Esophagus muscularis mucosa (tissue), 4 donors: ENCODE measurements around the gene GIGYF1. TPM values are rescaled to one million over a fixed set of nuclear protein-coding genes. Genes with fewer than 3 reads are reported as not detected.
"Not testable (repeated sequence)": the region's sequence is repeated elsewhere in the genome, so short reads cannot be mapped to it uniquely, and the experiment has no call there.

Experiments
- DNase-seq: peaks from one replicate; pipeline ENCODE4 v3.0.0-alpha.2; 2017; ENCODE audit errors: extremely low spot score
- H3K27ac ChIP-seq, 4 donors: fragments of 200-600 bp; sonication (generic); replicated peaks in 1 of 4; 1 replicate in 3 of 4; 2 replicates in 1 of 4; pipeline ENCODE4 v1.5.1; 2016 to 2019; ENCODE audit warnings: mild to moderate bottlenecking in 1 of 4
- H3K27me3 ChIP-seq, 4 donors: fragments of 200-600 bp; sonication (generic); one replicate each; pipeline versions ENCODE4 v1.5.1 to v1.6.0; 2016 to 2019
- H3K36me3 ChIP-seq, 4 donors: fragments of 200-600 bp; sonication (generic); one replicate each; pipeline ENCODE4 v1.5.1; 2016 to 2019
- H3K4me1 ChIP-seq, 4 donors: fragments of 200-600 bp; sonication (generic); one replicate each; pipeline ENCODE4 v1.5.1; 2016 to 2019
- H3K4me3 ChIP-seq, 4 donors: fragments of 200-600 bp; sonication (generic); 1 replicate in 2 of 4; 2 replicates in 2 of 4; pipeline ENCODE4 v1.5.1; 2016 to 2019; ENCODE audit warnings: mild to moderate bottlenecking in 4 of 4, moderate library complexity in 1 of 4
- H3K9me3 ChIP-seq, 4 donors: fragments of 200-600 bp; sonication (generic); 1 replicate in 3 of 4; 2 replicates in 1 of 4; pipeline ENCODE4 v1.5.1; 2016 to 2019
- CTCF ChIP-seq, 3 experiments: fragments of 200-600 bp in 2 of 3; fragments of 450-650 bp in 1 of 3; sonication (generic) in 2 of 3; IDR thresholded peaks; one replicate each; pipeline ENCODE4 v1.5.1; 2017 to 2019; ENCODE audit warnings: antibody characterized with exemption in 3 of 3, mild to moderate bottlenecking in 2 of 3, moderate library complexity in 1 of 3
- EP300 ChIP-seq: sonication (generic); formaldehyde crosslinking; IDR thresholded peaks from one replicate; pipeline ENCODE4 v1.6.1; 2017; ENCODE audit warnings: antibody characterized with exemption
- POLR2A ChIP-seq: fragments of 450-650 bp; IDR thresholded peaks from one replicate; pipeline ENCODE4 v1.6.1; 2017; ENCODE audit warnings: antibody characterized with exemption, moderate library complexity, mild to moderate bottlenecking, low read depth
- POLR2AphosphoS5 ChIP-seq, 2 donors: sonication (generic); formaldehyde crosslinking; IDR thresholded peaks; one replicate each; pipeline ENCODE4 v1.6.1; 2017; ENCODE audit warnings: antibody characterized with exemption in 2 of 2
- WGBS: methylation state at CpG from one replicate; pipeline ENCODE4 v1.1.5; 2018; 5-methylcytosine and 5-hydroxymethylcytosine counted together
- intact Hi-C: fragments of 100-400 bp; cut with DNase I; formaldehyde crosslinking; loops from one replicate; pipeline ENCODE4 v1.15.1; 2023
- total RNA-seq, 4 donors: library from RNA; depleted of rRNA; stranded (reverse); fragments of >200 nt; gene quantifications; one replicate each; pipeline versions ENCODE4 v1.1.0 to v1.2.1, GENCODE V29; 2016

GIGYF1 gene
- total RNA-seq, 4 donors from 2014 or later: 19.5 to 33.5 (median 30.9) TPM

GRCh38 chr7:100673942-100674410, 20.1 kb downstream of the GIGYF1 start:
- no peaks in the 10 kb centered on the region for H3K9me3 ChIP-seq
- no peak for DNase-seq
- no peaks in the 10 kb centered on the region for H3K27me3 ChIP-seq
- peak overlapping the region; percentile 88 to 96 (median 96) for H3K4me3 ChIP-seq
- peaks cover 26 to 27% (median 26%) of the 10 kb centered on the region in 4 donors for H3K36me3 ChIP-seq
- peaks cover 17 to 44% (median 39%) of the 10 kb centered on the region in 4 donors for H3K4me1 ChIP-seq
- WGBS: under 1% methylated on average over 24 of the region's 34 CpGs
- TF ChIP-seq CTCF (IDR thresholded peaks at IDR 0.05) (no peak), EP300 (no peak), POLR2AphosphoS5 (IDR thresholded peaks at IDR 0.05) (no peak), POLR2A (no peak)
- intact Hi-C loops: loop anchor here (5.0 kb wide), 1 partner anchor 62 kb away; the partner anchor contains the start of gene MOSPD3
- H3K27ac ChIP-seq: peak overlapping the region; percentile 98 to 100 (median 98)

GRCh38 chr7:100673302-100673941, 20.6 kb downstream of the GIGYF1 start, which contains the start of gene GNB2:
Gene GNB2 (plus strand): TSS chr7:100673740. CDS start chr7:100676266, 2,526 bp downstream.
- H3K4me3 ChIP-seq: peak within 1 kb of the TSS; percentile 88 to 96 (median 96)
- DNase-seq: peak; percentile 100
- no peaks in the 10 kb centered on the region for H3K9me3 ChIP-seq
- WGBS: 0% methylated on average over 19 of the region's 65 CpGs
- H3K27ac ChIP-seq: peak within 1 kb of the TSS; percentile 98 to 100 (median 98)
- peaks cover 17 to 39% (median 35%) of the 10 kb centered on the region in 4 donors for H3K4me1 ChIP-seq
- intact Hi-C loops: loop anchor here (5.0 kb wide), 1 partner anchor 61 kb away; the partner anchor contains the start of gene MOSPD3
- no peaks in the 10 kb centered on the region for H3K27me3 ChIP-seq
- peaks cover 20 to 21% (median 21%) of the 10 kb centered on the region in 4 donors for H3K36me3 ChIP-seq
- TF ChIP-seq CTCF (IDR thresholded peaks at IDR 0.05) (peak in 1 of 3 experiments; percentile 10), POLR2AphosphoS5 (IDR thresholded peaks at IDR 0.05) (peak; percentile 89 to 92), POLR2A (peak; percentile 56), EP300 (peak; percentile 10)

- Histone ChIP-seq H3K4me1 (peaks cover 12 to 25% (median 18%) of the 10 kb centered on the region in 4 donors), H3K27ac (no peak overlapping the region), H3K9me3 (no peaks in the 10 kb centered on the region), H3K27me3 (no peaks in the 10 kb centered on the region), H3K36me3 (peaks cover 2 to 3% (median 3%) of the 10 kb centered on the region in 4 donors), H3K4me3 (no peak overlapping the region)
- no peak for TF ChIP-seq EP300
- TF ChIP-seq POLR2AphosphoS5 (IDR thresholded peaks at IDR 0.05): no peak
- no peak for TF ChIP-seq POLR2A
- no peak for TF ChIP-seq CTCF (IDR thresholded peaks at IDR 0.05)
- 93% methylated on average over 18 of the region's 18 CpGs for WGBS
- intact Hi-C loops: loop anchor here (5.0 kb wide), 1 partner anchor 59 kb away; the partner anchor contains the start of gene MOSPD3
- DNase-seq: no peak
These were observed 22.4 kb downstream of the GIGYF1 start for GRCh38 chr7:100671353-100672327.

GRCh38 chr7:100670074-100670473, 24.0 kb downstream of the GIGYF1 start:
- WGBS: 70% methylated on average over 8 of the region's 8 CpGs
- Histone ChIP-seq H3K27ac (no peak overlapping the region), H3K4me3 (no peak overlapping the region), H3K9me3 (no peaks in the 10 kb centered on the region), H3K4me1 (peaks cover 4 to 11% (median 6%) of the 10 kb centered on the region in 4 donors), H3K27me3 (no peaks in the 10 kb centered on the region), H3K36me3 (no peaks in the 10 kb centered on the region)
- intact Hi-C loops: loop anchor here (5.0 kb wide), 1 partner anchor 58 kb away; the partner anchor contains the start of gene MOSPD3
- TF ChIP-seq POLR2AphosphoS5 (IDR thresholded peaks at IDR 0.05): no peak
- TF ChIP-seq POLR2A: no peak
- TF ChIP-seq CTCF (IDR thresholded peaks at IDR 0.05): no peak
- no peak for TF ChIP-seq EP300
- no peak for DNase-seq

DNA sequence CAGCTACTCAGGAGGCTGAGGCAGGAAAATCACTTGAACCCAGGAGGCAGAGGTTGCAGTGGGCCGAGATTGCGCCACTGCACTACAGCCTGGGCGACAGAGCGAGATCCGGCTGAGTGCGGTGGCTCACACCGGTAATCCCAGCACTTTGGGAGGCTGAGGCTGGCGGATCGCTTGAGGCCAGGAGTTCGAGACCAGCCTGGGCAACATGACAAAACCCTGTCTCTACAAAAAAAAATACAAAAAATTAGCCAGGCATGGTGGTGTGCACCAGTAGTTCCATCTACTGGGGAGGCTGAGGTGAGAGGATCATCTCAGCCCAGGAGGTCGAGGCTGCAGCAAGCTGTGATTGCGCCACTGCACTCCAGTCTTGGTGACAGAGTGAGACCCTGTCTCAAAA, 24.9 kb downstream of the GIGYF1 start:
- H3K27ac ChIP-seq, H3K27me3 ChIP-seq, DNase-seq, H3K36me3 ChIP-seq, H3K9me3 ChIP-seq, intact Hi-C loops, H3K4me3 ChIP-seq: not testable (repeated sequence)
- H3K4me1 ChIP-seq: peaks cover 4 to 11% (median 6%) of the 10 kb centered on the region in 4 donors
- 93% methylated on average over 12 of the region's 12 CpGs for WGBS
